ENCODE results near the gene NFX1.

GRCh38 chr9:33288828-33289483, 1.4 kb upstream of the NFX1 start:
- no peak for TF ChIP-seq GATA3 (IDR thresholded peaks at IDR 0.05; ENCODE audit: low read depth, low read length)
- TF ChIP-seq GATA2 (IDR thresholded peaks at IDR 0.05; ENCODE audit: low read depth, low read length): no peak

All from SH-SY5Y (cell line).